Spleen (tissue), 7 donors: ENCODE measurements around the gene VMP1.

Source experiments
- CTCF ChIP-seq, 11 experiments: fragments of 200-600 bp in 7 of 11; fragments of 450-650 bp in 4 of 11; sonication (generic) in 4 of 11; IDR thresholded peaks in 8 of 11; conservative IDR thresholded peaks in 3 of 11; 1 replicate in 7 of 11; 2 replicates in 4 of 11; pipeline versions ENCODE4 v1.4.0 to v1.8.0; 2016 to 2021; ENCODE audit warnings: antibody characterized with exemption in 11 of 11, inconsistent platforms in 4 of 11, mild to moderate bottlenecking in 1 of 11
- POLR2AphosphoS5 ChIP-seq, 3 donors: sonication (generic); formaldehyde crosslinking; IDR thresholded peaks; one replicate each; pipeline ENCODE4 v1.5.1; 2017; ENCODE audit warnings: antibody characterized with exemption in 3 of 3
- donor health status: DM: no; HTN: no; CAD: no; lungs with moderate emphysema.
- donor health status: DM: no; HTN: no; CAD: no.
- donor health status: DM: no; HTN: no; CAD: no.

- TF ChIP-seq CTCF (IDR thresholded peaks at IDR 0.05 in 8 of 11, conservative IDR thresholded peaks at IDR 0.05 in 3 of 11) = no peak
- TF ChIP-seq POLR2AphosphoS5 (IDR thresholded peaks at IDR 0.05) = no peak
These were observed 36.4 kb downstream of the VMP1 start for GRCh38 chr17:59743842-59744241.
